Measurements from ENCODE around the gene SIT1. TPM values are rescaled to one million over a fixed set of nuclear protein-coding genes. Genes with fewer than 3 reads are reported as not detected.

The SIT1 gene
- polyA plus RNA-seq, 2 of the 4 experiments (the other 2 are of a cell fraction) = not detected

DNA sequence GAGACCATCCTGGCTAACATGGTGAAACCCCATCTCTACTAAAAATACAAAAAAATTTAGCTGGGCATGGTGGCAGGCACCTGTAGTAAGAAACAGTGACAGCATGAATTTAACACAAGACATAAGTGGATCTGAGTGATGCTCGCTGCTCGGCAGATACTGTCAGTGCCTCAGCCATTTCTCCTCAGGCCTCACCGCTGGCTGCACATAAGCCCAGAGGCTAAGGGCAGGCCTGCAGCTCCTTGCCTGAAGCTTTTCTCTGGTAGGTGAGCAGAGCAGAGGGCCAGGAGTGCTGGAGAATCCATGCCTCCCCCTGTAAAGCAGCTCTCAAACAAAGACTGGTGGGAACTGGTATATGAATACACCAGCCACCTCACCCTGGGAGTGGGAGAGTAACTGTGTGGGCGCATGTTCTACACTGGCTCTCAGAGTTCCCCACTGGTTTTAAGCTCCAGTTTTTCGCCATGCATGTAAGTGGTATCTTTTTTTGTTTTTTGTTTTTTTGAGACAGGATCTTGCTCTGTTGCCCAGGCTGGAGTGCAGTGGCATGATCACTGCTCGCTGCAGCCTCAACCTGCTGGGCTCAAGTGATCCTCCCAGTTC, 22.2 kb downstream of the SIT1 start:
- ATAC-seq (peak in 1 of 2 experiments; percentile 50; a peak in 1 of 6 replicates), DNase-seq (ENCODE audit: low read depth in 1 of 2, low spot score in 1 of 2) (no peak), FAIRE-seq (no peak)
- CTCF ChIA-PET = interaction anchor here (0.6 to 5.7 kb wide), 16 partner anchors 9 to 513 kb away, joined by 3 to 24 read pairs (median 4); partner anchors contain the start of gene ATOSB
- no peak overlapping the region for H3K27ac ChIP-seq
- POLR2A ChIA-PET = no interaction called here
- no peaks in the 10 kb centered on the region for H3K4me1 ChIP-seq
- H3K9me3 ChIP-seq = no peaks in the 10 kb centered on the region
- 91% methylated on average over 6 of the region's 6 CpGs for whole genome bisulfite sequencing (ENCODE audit: missing lambda C conversion rate)
- no peak overlapping the region for H3K4me3 ChIP-seq
- no peak overlapping the region for H3K4me2 ChIP-seq
- TF ChIP-seq, protein P1, sequence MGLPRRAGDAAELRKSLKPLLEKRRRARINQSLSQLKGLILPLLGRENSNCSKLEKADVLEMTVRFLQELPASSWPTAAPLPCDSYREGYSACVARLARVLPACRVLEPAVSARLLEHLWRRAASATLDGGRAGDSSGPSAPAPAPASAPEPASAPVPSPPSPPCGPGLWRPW (IDR thresholded peaks at IDR 0.05) = no peak
- no peak for TF ChIP-seq NPAS2 (CRISPR knock-in tag; IDR thresholded peaks at IDR 0.05; ENCODE audit: borderline replicate concordance)
- no peak for TF ChIP-seq ZFP36 (IDR thresholded peaks at IDR 0.05; ENCODE audit: borderline replicate concordance, partially characterized antibody)
- TF ChIP-seq, protein P2, sequence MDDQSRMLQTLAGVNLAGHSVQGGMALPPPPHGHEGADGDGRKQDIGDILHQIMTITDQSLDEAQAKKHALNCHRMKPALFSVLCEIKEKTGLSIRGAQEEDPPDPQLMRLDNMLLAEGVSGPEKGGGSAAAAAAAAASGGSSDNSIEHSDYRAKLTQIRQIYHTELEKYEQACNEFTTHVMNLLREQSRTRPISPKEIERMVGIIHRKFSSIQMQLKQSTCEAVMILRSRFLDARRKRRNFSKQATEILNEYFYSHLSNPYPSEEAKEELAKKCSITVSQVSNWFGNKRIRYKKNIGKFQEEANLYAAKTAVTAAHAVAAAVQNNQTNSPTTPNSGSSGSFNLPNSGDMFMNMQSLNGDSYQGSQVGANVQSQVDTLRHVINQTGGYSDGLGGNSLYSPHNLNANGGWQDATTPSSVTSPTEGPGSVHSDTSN (IDR thresholded peaks at IDR 0.05) = no peak
- TF ChIP-seq, protein P3, sequence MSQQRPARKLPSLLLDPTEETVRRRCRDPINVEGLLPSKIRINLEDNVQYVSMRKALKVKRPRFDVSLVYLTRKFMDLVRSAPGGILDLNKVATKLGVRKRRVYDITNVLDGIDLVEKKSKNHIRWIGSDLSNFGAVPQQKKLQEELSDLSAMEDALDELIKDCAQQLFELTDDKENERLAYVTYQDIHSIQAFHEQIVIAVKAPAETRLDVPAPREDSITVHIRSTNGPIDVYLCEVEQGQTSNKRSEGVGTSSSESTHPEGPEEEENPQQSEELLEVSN (IDR thresholded peaks at IDR 0.05; ENCODE audit: borderline replicate concordance, low read depth) = no peak
- no peak for TF ChIP-seq FOSL2 (IDR thresholded peaks at IDR 0.05)
- TF ChIP-seq FOSL2 (CRISPR knock-in tag; IDR thresholded peaks at IDR 0.05) = no peak
- TF ChIP-seq, protein P4, sequence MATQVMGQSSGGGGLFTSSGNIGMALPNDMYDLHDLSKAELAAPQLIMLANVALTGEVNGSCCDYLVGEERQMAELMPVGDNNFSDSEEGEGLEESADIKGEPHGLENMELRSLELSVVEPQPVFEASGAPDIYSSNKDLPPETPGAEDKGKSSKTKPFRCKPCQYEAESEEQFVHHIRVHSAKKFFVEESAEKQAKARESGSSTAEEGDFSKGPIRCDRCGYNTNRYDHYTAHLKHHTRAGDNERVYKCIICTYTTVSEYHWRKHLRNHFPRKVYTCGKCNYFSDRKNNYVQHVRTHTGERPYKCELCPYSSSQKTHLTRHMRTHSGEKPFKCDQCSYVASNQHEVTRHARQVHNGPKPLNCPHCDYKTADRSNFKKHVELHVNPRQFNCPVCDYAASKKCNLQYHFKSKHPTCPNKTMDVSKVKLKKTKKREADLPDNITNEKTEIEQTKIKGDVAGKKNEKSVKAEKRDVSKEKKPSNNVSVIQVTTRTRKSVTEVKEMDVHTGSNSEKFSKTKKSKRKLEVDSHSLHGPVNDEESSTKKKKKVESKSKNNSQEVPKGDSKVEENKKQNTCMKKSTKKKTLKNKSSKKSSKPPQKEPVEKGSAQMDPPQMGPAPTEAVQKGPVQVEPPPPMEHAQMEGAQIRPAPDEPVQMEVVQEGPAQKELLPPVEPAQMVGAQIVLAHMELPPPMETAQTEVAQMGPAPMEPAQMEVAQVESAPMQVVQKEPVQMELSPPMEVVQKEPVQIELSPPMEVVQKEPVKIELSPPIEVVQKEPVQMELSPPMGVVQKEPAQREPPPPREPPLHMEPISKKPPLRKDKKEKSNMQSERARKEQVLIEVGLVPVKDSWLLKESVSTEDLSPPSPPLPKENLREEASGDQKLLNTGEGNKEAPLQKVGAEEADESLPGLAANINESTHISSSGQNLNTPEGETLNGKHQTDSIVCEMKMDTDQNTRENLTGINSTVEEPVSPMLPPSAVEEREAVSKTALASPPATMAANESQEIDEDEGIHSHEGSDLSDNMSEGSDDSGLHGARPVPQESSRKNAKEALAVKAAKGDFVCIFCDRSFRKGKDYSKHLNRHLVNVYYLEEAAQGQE (IDR thresholded peaks at IDR 0.05) = no peak
- TF ChIP-seq SMC3 (IDR thresholded peaks at IDR 0.05) = no peak
- TF ChIP-seq, protein P5, sequence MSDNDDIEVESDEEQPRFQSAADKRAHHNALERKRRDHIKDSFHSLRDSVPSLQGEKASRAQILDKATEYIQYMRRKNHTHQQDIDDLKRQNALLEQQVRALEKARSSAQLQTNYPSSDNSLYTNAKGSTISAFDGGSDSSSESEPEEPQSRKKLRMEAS (IDR thresholded peaks at IDR 0.05) = no peak
- no peak for TF ChIP-seq NFE2L2 (conservative IDR thresholded peaks at IDR 0.05; ENCODE audit: low read length)
- no peak for TF ChIP-seq RFX5 (IDR thresholded peaks at IDR 0.05)
- no peak for TF ChIP-seq SREBF2 (IDR thresholded peaks at IDR 0.05)

DNA sequence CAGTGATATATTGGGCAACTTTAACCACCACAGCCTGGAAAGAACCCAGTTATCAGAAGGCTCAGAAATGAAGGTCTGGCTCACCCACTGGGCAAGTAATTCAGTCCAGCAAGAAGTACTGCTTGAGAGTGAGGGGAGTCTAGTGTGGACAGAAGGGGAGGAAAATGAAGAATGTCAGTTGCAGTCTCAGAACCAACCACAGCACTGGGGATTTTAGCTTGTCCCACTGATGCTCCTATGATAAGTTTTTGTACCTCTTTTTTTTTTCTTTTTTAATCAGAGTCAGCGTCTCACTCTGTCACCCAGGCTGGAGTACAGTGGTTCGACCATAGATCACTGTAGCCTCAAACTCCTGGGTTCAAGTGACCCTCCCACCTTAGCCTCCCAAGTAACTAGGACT, 23.2 kb downstream of the SIT1 start:
- no peaks in the 10 kb centered on the region for H3K4me1 ChIP-seq
- no peak for DNase-seq (ENCODE audit: low read depth in 1 of 2, low spot score in 1 of 2)
- TF ChIP-seq EHMT2 (IDR thresholded peaks at IDR 0.05; ENCODE audit: low read depth) (no peak), CBX8 (IDR thresholded peaks at IDR 0.05) (no peak), ESRRA (IDR thresholded peaks at IDR 0.05; ENCODE audit: borderline replicate concordance, low read length) (no peak), POLR2A (IDR thresholded peaks at IDR 0.05; ENCODE audit: low read length) (no peak), RCOR1 (IDR thresholded peaks at IDR 0.05; ENCODE audit: low read depth, low read length) (no peak)
- TF ChIP-seq, protein P5 (IDR thresholded peaks at IDR 0.05) = no peak
- TF ChIP-seq, protein P6, sequence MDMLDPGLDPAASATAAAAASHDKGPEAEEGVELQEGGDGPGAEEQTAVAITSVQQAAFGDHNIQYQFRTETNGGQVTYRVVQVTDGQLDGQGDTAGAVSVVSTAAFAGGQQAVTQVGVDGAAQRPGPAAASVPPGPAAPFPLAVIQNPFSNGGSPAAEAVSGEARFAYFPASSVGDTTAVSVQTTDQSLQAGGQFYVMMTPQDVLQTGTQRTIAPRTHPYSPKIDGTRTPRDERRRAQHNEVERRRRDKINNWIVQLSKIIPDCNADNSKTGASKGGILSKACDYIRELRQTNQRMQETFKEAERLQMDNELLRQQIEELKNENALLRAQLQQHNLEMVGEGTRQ (IDR thresholded peaks at IDR 0.05) = no peak
- TF ChIP-seq, protein P7, sequence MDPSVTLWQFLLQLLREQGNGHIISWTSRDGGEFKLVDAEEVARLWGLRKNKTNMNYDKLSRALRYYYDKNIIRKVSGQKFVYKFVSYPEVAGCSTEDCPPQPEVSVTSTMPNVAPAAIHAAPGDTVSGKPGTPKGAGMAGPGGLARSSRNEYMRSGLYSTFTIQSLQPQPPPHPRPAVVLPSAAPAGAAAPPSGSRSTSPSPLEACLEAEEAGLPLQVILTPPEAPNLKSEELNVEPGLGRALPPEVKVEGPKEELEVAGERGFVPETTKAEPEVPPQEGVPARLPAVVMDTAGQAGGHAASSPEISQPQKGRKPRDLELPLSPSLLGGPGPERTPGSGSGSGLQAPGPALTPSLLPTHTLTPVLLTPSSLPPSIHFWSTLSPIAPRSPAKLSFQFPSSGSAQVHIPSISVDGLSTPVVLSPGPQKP (IDR thresholded peaks at IDR 0.05; ENCODE audit: low read depth, low read length) = no peak
- TF ChIP-seq, protein P8, sequence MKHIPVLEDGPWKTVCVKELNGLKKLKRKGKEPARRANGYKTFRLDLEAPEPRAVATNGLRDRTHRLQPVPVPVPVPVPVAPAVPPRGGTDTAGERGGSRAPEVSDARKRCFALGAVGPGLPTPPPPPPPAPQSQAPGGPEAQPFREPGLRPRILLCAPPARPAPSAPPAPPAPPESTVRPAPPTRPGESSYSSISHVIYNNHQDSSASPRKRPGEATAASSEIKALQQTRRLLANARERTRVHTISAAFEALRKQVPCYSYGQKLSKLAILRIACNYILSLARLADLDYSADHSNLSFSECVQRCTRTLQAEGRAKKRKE (CRISPR knock-in tag; IDR thresholded peaks at IDR 0.05; ENCODE audit: low read depth) = no peak
- TF ChIP-seq, protein P4 (IDR thresholded peaks at IDR 0.05) = no peak
- no peaks in the 10 kb centered on the region for H3K9me3 ChIP-seq
- no peak overlapping the region for H3K4me2 ChIP-seq
- FAIRE-seq = no peak
- no peak for ATAC-seq
- no peak overlapping the region for H3K27ac ChIP-seq
- ChIA-PET CTCF (interaction anchor here (0.6 to 5.7 kb wide), 8 partner anchors 12 to 728 kb away, joined by 3 to 24 read pairs (median 4); no protein-coding TSS in a partner anchor), POLR2A (no interaction called here)
- 64% methylated on average over 2 of the region's 2 CpGs for WGBS (ENCODE audit: missing lambda C conversion rate)
- no peak overlapping the region for H3K4me3 ChIP-seq
